ENCODE measurements around the gene RPS24.

The RPS24 gene

GRCh38 chr10:78000206-78000605 lies 33.5 kb upstream of the RPS24 start:
- no peak for DNase-seq (ENCODE audit: low read depth)
- no peak overlapping the region for H3K4me3 ChIP-seq (ENCODE audit: low read depth, low read length)
- TF ChIP-seq MAX (IDR thresholded peaks at IDR 0.05; ENCODE audit: low read depth, low read length) (no peak), MYC (IDR thresholded peaks at IDR 0.05; ENCODE audit: low read depth, low read length) (no peak), POLR2A (IDR thresholded peaks at IDR 0.05; ENCODE audit: extremely low read depth, insufficient read length) (no peak), CTCF (IDR thresholded peaks at IDR 0.05; ENCODE audit: low read depth, low read length) (no peak)

DNA sequence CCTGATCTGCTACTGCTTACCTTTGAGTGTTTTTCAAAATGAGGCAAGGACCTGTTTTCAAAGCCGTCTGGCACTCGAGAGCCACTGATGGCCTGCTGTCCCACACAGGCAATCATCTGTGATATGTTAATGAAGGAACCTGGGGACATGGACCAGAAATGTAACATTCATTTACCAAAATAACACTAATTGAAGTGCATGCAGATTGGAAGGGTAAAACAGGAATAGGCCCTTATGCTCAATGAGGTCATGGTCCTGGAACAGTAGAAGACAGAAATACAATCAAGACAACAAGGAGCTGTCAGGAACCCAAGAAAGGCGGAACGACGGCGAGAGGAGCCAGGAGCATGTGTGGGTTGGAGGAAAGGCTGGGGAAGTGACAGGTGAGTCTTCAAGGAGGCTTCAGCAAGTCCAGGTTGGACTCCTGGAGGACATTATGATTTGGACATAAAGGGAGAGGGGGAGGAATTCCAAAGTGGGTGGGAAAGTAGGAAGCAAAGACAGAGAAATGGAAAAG lies 32.6 kb upstream of the RPS24 start:
- no peak for DNase-seq (ENCODE audit: low read depth)
- TF ChIP-seq POLR2A (IDR thresholded peaks at IDR 0.05; ENCODE audit: extremely low read depth, insufficient read length) = no peak
- no peak for TF ChIP-seq MAX (IDR thresholded peaks at IDR 0.05; ENCODE audit: low read depth, low read length)
- no peak for TF ChIP-seq CTCF (IDR thresholded peaks at IDR 0.05; ENCODE audit: low read depth, low read length)
- no peak for TF ChIP-seq MYC (IDR thresholded peaks at IDR 0.05; ENCODE audit: low read depth, low read length)
- H3K4me3 ChIP-seq (ENCODE audit: low read depth, low read length) = no peak overlapping the region

GRCh38 chr10:78002541-78003288 lies 30.9 kb upstream of the RPS24 start:
- DNase-seq (ENCODE audit: low read depth) = no peak
- TF ChIP-seq MYC (IDR thresholded peaks at IDR 0.05; ENCODE audit: low read depth, low read length) (no peak), CTCF (IDR thresholded peaks at IDR 0.05; ENCODE audit: low read depth, low read length) (no peak), MAX (IDR thresholded peaks at IDR 0.05; ENCODE audit: low read depth, low read length) (no peak), POLR2A (IDR thresholded peaks at IDR 0.05; ENCODE audit: extremely low read depth, insufficient read length) (no peak)
- no peak overlapping the region for H3K4me3 ChIP-seq (ENCODE audit: low read depth, low read length)

DNA sequence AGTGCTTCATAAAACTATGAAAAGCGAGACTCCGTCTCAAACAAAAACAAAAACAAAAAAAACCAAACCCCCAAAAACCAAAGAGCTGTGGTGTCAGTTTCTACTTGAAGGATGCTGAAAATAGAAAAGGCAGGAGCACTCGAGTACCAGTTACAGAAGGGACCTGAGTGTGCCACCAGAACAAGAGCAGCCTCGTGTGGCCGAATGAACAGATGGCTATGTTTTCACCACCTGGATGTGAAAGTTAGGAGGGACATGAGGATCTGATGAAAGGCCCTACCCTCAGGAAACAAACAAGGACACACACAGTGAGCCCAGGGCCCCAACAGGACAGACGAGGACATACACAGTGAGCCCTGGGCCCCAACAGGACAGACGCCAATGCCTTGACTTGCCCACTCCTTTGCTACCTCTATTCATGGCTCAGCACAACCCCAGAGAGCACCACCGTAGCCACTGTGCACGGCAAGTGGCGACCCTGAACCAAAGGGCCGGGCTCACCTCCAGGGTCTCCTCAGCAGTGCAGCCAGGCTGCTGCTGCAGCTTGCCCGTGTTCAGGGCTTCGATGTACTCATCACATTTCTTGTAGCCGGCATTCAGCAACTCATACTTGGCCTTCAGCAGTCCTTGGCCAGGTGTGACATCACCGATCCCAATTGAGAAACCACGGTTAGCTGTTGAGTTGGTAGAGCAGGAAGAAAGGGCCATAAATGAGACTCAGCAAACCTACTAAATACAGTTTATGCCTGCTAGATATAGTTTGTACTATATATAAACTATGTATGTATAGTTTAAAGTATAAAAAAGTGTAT lies 29.2 kb upstream of the RPS24 start:
- TF ChIP-seq MAX (IDR thresholded peaks at IDR 0.05; ENCODE audit: low read depth, low read length) (no peak), MYC (IDR thresholded peaks at IDR 0.05; ENCODE audit: low read depth, low read length) (no peak), POLR2A (IDR thresholded peaks at IDR 0.05; ENCODE audit: extremely low read depth, insufficient read length) (no peak), CTCF (IDR thresholded peaks at IDR 0.05; ENCODE audit: low read depth, low read length) (no peak)
- no peak for DNase-seq (ENCODE audit: low read depth)
- no peak overlapping the region for H3K4me3 ChIP-seq (ENCODE audit: low read depth, low read length)

GRCh38 chr10:78007172-78007571 lies 26.5 kb upstream of the RPS24 start:
- H3K4me3 ChIP-seq (ENCODE audit: low read depth, low read length) = no peak overlapping the region
- no peak for DNase-seq (ENCODE audit: low read depth)
- TF ChIP-seq MAX (IDR thresholded peaks at IDR 0.05; ENCODE audit: low read depth, low read length) (no peak), POLR2A (IDR thresholded peaks at IDR 0.05; ENCODE audit: extremely low read depth, insufficient read length) (no peak), MYC (IDR thresholded peaks at IDR 0.05; ENCODE audit: low read depth, low read length) (no peak), CTCF (IDR thresholded peaks at IDR 0.05; ENCODE audit: low read depth, low read length) (no peak)

Data from NB4 (cell line).